PC-3 (cell line): ENCODE results near the gene ARHGAP8. TPM values are rescaled to one million over a fixed set of nuclear protein-coding genes. Genes with fewer than 3 reads are reported as not detected.

Experiments used
- ATAC-seq: fragments of 200-7000 bp; cut with Tn5 transposase; 2 replicates; pipeline ENCODE4 v1.9.1; 2020; ENCODE audit warnings: mild to moderate bottlenecking, moderate library complexity
- BruUV-seq: library from RNA; stranded (reverse); fragments of 400-500 nt; replicated peaks from 2 replicates; lab custom pipeline; 2021; lab: Mats Ljungman, UMichigan
- CTCF ChIA-PET: fragments of 300-600 bp; sonication (Branson Sonifier 250); formaldehyde crosslinking; loops from one replicate; lab custom pipeline; 2022; ENCODE audit warnings: antibody characterized with exemption; lab: Charles Lee
- POLR2A ChIA-PET: fragments of 300-600 bp; sonication (Branson Sonifier 250); formaldehyde crosslinking; loops from one replicate; lab custom pipeline; 2022; ENCODE audit warnings: antibody characterized with exemption; ENCODE audit not compliant: unreplicated experiment; lab: Charles Lee
- DNase-seq: peaks from one replicate; pipeline ENCODE4 v3.0.0-alpha.2; 2015
- H2AFZ ChIP-seq: fragments of 300-600 bp; sonication (generic); 2 replicates; pipeline ENCODE4 v1.6.0; 2016; ENCODE audit warnings: antibody characterized with exemption, low read length
- H3F3A ChIP-seq: fragments of 300-600 bp; sonication (generic); one replicate; pipeline ENCODE4 v1.6.0; 2017; ENCODE audit warnings: antibody characterized with exemption, low read length, control low read depth, mild to moderate bottlenecking; ENCODE audit not compliant: unreplicated experiment
- H3K27ac ChIP-seq: fragments of 300-600 bp; sonication (generic); 2 replicates; pipeline ENCODE4 v1.5.1; 2016; ENCODE audit warnings: mild to moderate bottlenecking, low read length
- H3K27me3 ChIP-seq: fragments of 300-600 bp; sonication (generic); 2 replicates; pipeline ENCODE4 v1.6.1; 2016; ENCODE audit warnings: low read length, mixed read lengths
- H3K36me3 ChIP-seq: fragments of 300-600 bp; sonication (generic); 2 replicates; pipeline ENCODE4 v1.6.1; 2016; ENCODE audit warnings: low read depth, mixed run types, low read length, mixed read lengths
- H3K4me1 ChIP-seq: fragments of 300-600 bp; sonication (generic); 2 replicates; pipeline ENCODE4 v1.5.1; 2016; ENCODE audit warnings: low read length; ENCODE audit not compliant: insufficient read depth
- H3K4me2 ChIP-seq: fragments of 300-600 bp; sonication (generic); 2 replicates; pipeline ENCODE4 v1.6.0; 2016; ENCODE audit warnings: low read length
- H3K4me3 ChIP-seq: fragments of 300-600 bp; sonication (generic); 2 replicates; pipeline ENCODE4 v1.5.1; 2016; ENCODE audit warnings: mild to moderate bottlenecking, low read length, mixed read lengths
- H3K79me2 ChIP-seq: fragments of 300-600 bp; sonication (generic); 2 replicates; pipeline ENCODE4 v1.6.1; 2017; ENCODE audit warnings: low read length, mixed read lengths
- H3K9ac ChIP-seq: fragments of 300-600 bp; sonication (generic); 2 replicates; pipeline ENCODE4 v1.6.0; 2016; ENCODE audit warnings: mild to moderate bottlenecking, low read length
- H3K9me2 ChIP-seq: fragments of 300-600 bp; sonication (generic); replicated peaks from 2 replicates; pipeline ENCODE4 v1.6.1; 2016; ENCODE audit warnings: mixed run types, low read length, mixed read lengths
- H3K9me3 ChIP-seq: fragments of 300-600 bp; sonication (generic); 2 replicates; pipeline ENCODE4 v1.6.1; 2016; ENCODE audit warnings: low read length, mixed read lengths
- H4K20me1 ChIP-seq: fragments of 300-600 bp; sonication (generic); 2 replicates; pipeline ENCODE4 v1.6.1; 2016; ENCODE audit warnings: low read length, mixed read lengths
- CTCF ChIP-seq: fragments of 300-600 bp; sonication (generic); conservative IDR thresholded peaks from 2 replicates; pipeline ENCODE4 v1.5.1; 2017; ENCODE audit warnings: antibody characterized with exemption, low read depth, mild to moderate bottlenecking, low read length
- EZH2 ChIP-seq: fragments of 300-600 bp; sonication (generic); IDR thresholded peaks from one replicate; pipeline ENCODE4 v1.6.1; 2017; ENCODE audit warnings: antibody characterized with exemption, mild to moderate bottlenecking, low read length; ENCODE audit not compliant: unreplicated experiment
- EZH2phosphoT487 ChIP-seq: fragments of 300-600 bp; sonication (generic); IDR thresholded peaks from 2 replicates; pipeline ENCODE4 v1.6.1; 2018; ENCODE audit warnings: mild to moderate bottlenecking, antibody characterized with exemption, low read length, borderline replicate concordance
- intact Hi-C: fragments of 100-400 bp; cut with micrococcal nuclease; formaldehyde crosslinking; loops from 2 replicates; pipeline ENCODE4 v1.9.0; 2023
- total RNA-seq: library from RNA; depleted of rRNA; stranded (reverse); fragments of >200 nt; gene quantifications from 2 replicates; pipeline ENCODE4 v1.2.3, GENCODE V29; 2014

Gene ARHGAP8
- total RNA-seq, 1 experiment from 2014 or later = 30.9 TPM

GRCh38 chr22:44727709-44728108, 24.7 kb upstream of the ARHGAP8 start:
- no peaks in the 10 kb centered on the region for H4K20me1 ChIP-seq
- no peaks in the 10 kb centered on the region for H3K4me1 ChIP-seq
- no peak overlapping the region for H3K4me3 ChIP-seq
- H3K27me3 ChIP-seq = no peaks in the 10 kb centered on the region
- no peaks in the 10 kb centered on the region for H3F3A ChIP-seq
- ATAC-seq (no peak), DNase-seq (no peak)
- no peak overlapping the region for H2AFZ ChIP-seq
- intact Hi-C loops = no loop called here
- TF ChIP-seq EZH2phosphoT487 = no peak
- TF ChIP-seq EZH2 = no peak
- H3K9ac ChIP-seq = no peak overlapping the region
- no peaks in the 10 kb centered on the region for H3K9me3 ChIP-seq
- no peak overlapping the region for H3K27ac ChIP-seq
- BruUV-seq = no TSS peak
- POLR2A ChIA-PET = no interaction called here
- CTCF ChIA-PET = no interaction called here
- no peaks in the 10 kb centered on the region for H3K79me2 ChIP-seq
- no peaks in the 10 kb centered on the region for H3K36me3 ChIP-seq
- no peak overlapping the region for H3K4me2 ChIP-seq
- H3K9me2 ChIP-seq = no peaks in the 10 kb centered on the region

GRCh38 chr22:44728761-44729324, 23.5 kb upstream of the ARHGAP8 start:
- no peak overlapping the region for H3K4me3 ChIP-seq
- no peaks in the 10 kb centered on the region for H3K9me2 ChIP-seq
- DNase-seq = no peak
- no peak overlapping the region for H3K9ac ChIP-seq
- BruUV-seq = no TSS peak
- no peak for TF ChIP-seq CTCF
- H3K4me2 ChIP-seq = no peak overlapping the region
- ATAC-seq = no peak
- intact Hi-C loops = no loop called here
- ChIA-PET CTCF (no interaction called here), POLR2A (no interaction called here)
- H4K20me1 ChIP-seq = no peaks in the 10 kb centered on the region
- H3K27ac ChIP-seq = no peak overlapping the region
- no peak overlapping the region for H2AFZ ChIP-seq
- H3K4me1 ChIP-seq = no peaks in the 10 kb centered on the region
- H3K9me3 ChIP-seq = no peaks in the 10 kb centered on the region
- H3K79me2 ChIP-seq = no peaks in the 10 kb centered on the region
- H3F3A ChIP-seq = no peaks in the 10 kb centered on the region
- no peaks in the 10 kb centered on the region for H3K27me3 ChIP-seq
- H3K36me3 ChIP-seq = no peaks in the 10 kb centered on the region

- DNase-seq = no peak
- Histone ChIP-seq H3K27ac (no peak overlapping the region), H3K79me2 (no peaks in the 10 kb centered on the region), H3F3A (no peaks in the 10 kb centered on the region), H3K9me2 (no peaks in the 10 kb centered on the region), H3K4me3 (no peak overlapping the region), H3K4me2 (no peak overlapping the region), H3K9me3 (no peaks in the 10 kb centered on the region), H3K4me1 (no peaks in the 10 kb centered on the region), H3K9ac (no peak overlapping the region), H2AFZ (no peak overlapping the region), H3K36me3 (no peaks in the 10 kb centered on the region), H3K27me3 (no peaks in the 10 kb centered on the region), H4K20me1 (no peaks in the 10 kb centered on the region)
- no TSS peak for BruUV-seq
- intact Hi-C loops = no loop called here
- CTCF ChIA-PET = no interaction called here
- no peak for ATAC-seq
- TF ChIP-seq EZH2phosphoT487 (no peak), EZH2 (no peak), CTCF (no peak)
- POLR2A ChIA-PET = interaction anchor here (0.6 kb wide), 1 partner anchor 534 kb away, joined by 6 read pairs; no protein-coding TSS in a partner anchor
Observed at GRCh38 chr22:44729391-44730021, 22.9 kb upstream of the ARHGAP8 start.
